Stimulated activated memory B cell treated with anti-CD40 and anti-IgM and Interleukin-4, amounts not matched to agents 10 μg/mL and 1 μg/mL and 100 μg/mL, for 72 hours (primary cell): Measurements from ENCODE around the gene KRTAP4-2.
"Not testable (repeated sequence)": the region's sequence is repeated elsewhere in the genome, so short reads cannot be mapped to it uniquely, and the experiment has no call there.

ENCODE experiments used
- ATAC-seq: fragments of 150-1000 bp; cut with Tn5 transposase; 2 replicates; pipeline ENCODE4 v1.10.0; 2021
- H3K27ac Mint-ChIP-seq: one replicate; pipeline ENCODE4 v1.8.0; 2022; ENCODE audit warnings: mild to moderate bottlenecking, mixed read lengths
- H3K27me3 Mint-ChIP-seq: one replicate; pipeline ENCODE4 v1.8.0; 2022; ENCODE audit warnings: mixed read lengths
- H3K36me3 Mint-ChIP-seq: one replicate; pipeline ENCODE4 v1.8.0; 2022; ENCODE audit warnings: mixed read lengths
- H3K4me1 Mint-ChIP-seq: one replicate; pipeline ENCODE4 v1.8.0; 2022; ENCODE audit warnings: mixed read lengths
- H3K4me3 Mint-ChIP-seq: one replicate; pipeline ENCODE4 v1.8.0; 2022; ENCODE audit warnings: mild to moderate bottlenecking, moderate library complexity, mixed read lengths
- H3K9me3 Mint-ChIP-seq: one replicate; pipeline ENCODE4 v1.8.0; 2022; ENCODE audit warnings: mixed read lengths

Gene KRTAP4-2

DNA sequence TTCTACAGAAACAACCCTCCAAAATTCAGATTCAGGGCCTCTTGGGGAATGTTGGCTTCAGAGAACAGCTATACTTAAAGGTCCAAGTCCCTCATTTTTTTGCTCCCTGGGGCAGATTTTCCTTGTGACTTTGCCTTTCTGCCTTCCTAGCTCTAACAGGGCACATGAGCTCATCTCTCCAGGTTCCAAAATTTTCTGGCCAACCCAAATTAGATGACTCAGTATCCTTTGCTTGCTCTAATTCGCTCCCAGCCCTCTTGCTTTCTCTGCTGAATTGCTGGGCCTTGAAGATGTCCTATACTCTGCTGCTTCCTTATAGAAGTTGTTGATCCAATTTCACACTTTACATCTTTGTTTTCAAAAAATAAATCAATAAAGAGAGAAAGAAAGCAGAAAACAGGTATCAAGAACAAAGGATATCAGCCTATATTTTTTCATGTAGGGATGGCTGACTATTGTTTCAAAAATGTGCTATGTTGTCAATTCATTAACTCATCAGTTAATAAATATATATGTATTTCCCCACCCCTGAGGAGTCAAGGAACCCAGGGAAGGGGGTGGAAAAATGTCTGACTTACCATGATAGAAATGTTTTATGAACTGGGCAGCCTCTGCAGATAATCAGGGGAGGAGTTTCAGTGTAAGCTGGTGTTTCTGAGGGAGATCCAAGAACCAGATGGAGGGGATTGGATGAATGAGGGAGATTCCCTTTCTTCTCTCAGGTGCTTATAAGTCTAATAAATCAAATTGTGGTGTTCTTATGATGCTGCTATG, 1.0 kb upstream of the KRTAP4-2 start:
- Mint-ChIP-seq H3K27me3 (peaks cover 2% of the 10 kb centered on the region), H3K36me3 (no peaks in the 10 kb centered on the region), H3K4me3 (no peak overlapping the region), H3K9me3 (no peaks in the 10 kb centered on the region), H3K27ac (no peak overlapping the region), H3K4me1 (peaks cover 35% of the 10 kb centered on the region)
- ATAC-seq: no peak

DNA sequence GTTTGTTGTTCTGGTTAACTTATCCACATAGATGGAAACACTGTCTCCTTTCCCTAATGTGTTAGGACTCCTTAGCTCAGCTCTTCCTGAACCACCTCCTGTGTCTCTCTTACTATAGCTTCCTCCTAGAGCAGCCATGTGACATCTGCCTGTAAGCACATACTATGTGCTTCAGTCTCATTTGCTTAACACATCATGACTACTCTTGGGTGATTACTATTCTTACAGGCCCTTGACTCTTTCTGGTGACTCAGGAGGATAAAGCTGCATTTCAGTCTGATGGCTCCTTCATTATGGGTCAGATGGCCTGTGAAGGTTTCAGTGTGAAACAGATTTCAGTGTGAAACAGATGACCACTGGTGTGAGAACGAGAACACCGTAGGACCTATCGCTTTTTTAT, 320 bp upstream of the KRTAP4-2 start:
- Mint-ChIP-seq H3K9me3 (no peaks in the 10 kb centered on the region), H3K36me3 (no peaks in the 10 kb centered on the region), H3K4me3 (no peak overlapping the region), H3K27me3 (no peaks in the 10 kb centered on the region), H3K4me1 (peaks cover 39% of the 10 kb centered on the region), H3K27ac (no peak overlapping the region)
- peak; percentile 32 for ATAC-seq

DNA sequence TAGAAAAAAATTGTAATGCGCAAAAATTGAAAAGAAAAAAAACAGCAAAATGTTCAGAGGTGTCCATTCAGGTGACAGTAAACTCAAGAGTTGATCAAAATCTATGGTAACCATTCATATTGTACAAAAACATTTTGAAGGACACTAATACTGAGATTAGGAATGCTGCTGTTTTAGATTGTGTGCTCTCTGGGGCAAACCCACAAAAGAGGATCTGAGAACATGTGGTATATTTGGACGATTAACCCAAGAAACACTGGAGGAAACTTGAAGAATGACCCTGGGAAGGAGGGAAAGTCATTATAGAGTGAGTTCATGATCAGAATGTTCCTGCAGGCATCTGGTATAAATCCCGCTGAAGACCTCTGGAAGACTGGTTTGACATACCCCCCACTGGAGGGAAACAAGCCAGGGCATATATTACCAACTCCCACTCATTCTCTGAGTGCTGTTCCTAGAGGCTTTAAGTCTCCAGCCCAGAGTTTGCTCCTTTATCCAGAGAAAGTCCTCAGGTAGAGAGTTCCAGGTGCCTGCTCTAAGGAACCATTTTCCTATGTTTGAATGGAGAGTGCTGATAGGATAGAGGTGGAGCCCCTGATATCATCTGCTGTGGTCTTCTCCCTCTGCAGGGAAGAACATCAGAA, 1.2 kb downstream of the KRTAP4-2 start:
- H3K36me3 Mint-ChIP-seq: no peaks in the 10 kb centered on the region
- peaks cover 41% of the 10 kb centered on the region for H3K4me1 Mint-ChIP-seq
- peak overlapping the region; percentile 17 for H3K27ac Mint-ChIP-seq
- H3K9me3 Mint-ChIP-seq: no peaks in the 10 kb centered on the region
- peaks cover 6% of the 10 kb centered on the region for H3K27me3 Mint-ChIP-seq
- ATAC-seq: peak; percentile 91
- H3K4me3 Mint-ChIP-seq: no peak overlapping the region

DNA sequence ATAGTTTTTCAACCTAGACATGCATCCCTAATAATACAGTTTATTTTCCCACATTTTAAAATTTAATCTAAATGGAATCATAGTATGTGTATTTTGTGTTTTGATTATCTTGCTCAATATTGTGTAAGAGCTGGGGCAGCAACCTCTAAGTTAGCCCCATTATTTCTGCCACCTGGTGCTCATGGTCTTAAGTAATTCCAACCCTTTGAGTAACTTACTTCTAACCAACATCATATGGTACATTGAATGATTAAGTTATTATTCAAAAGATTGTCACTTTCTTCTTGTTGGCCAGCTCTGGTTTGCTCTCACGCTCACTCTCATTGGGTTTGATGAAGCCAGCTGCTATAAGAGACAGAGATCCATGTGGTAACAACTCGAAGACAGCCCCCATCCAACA, 6.1 kb downstream of the KRTAP4-2 start:
- no peak for ATAC-seq
- peaks cover 24% of the 10 kb centered on the region for H3K4me1 Mint-ChIP-seq
- peaks cover 6% of the 10 kb centered on the region for H3K27me3 Mint-ChIP-seq
- H3K4me3 Mint-ChIP-seq: no peak overlapping the region
- H3K27ac Mint-ChIP-seq: no peak overlapping the region
- H3K9me3 Mint-ChIP-seq: no peaks in the 10 kb centered on the region
- H3K36me3 Mint-ChIP-seq: no peaks in the 10 kb centered on the region

DNA sequence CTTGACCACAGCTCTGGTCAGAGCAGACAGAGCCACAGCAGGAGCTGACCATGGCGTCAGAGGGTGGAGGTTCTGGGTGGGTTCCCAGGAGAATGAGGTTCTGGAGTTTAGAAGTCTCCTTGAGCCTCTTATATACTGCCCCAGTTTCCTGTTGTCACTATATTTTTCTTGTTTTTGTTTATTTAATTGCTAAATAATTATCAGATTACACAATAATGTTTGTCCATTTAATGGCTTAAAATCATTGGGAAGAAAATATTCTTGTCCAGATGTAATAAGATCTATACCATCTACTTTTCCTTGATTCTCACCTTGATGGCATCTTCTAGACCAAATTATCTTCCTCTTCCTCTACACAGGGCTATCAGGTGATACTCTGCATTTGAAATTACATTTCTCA, 9.9 kb downstream of the KRTAP4-2 start, which contains the start of gene KRTAP4-3:
Gene KRTAP4-3 (minus strand): TSS at position 101 of the 400 bp plus-strand sequence. CDS start 49 bp downstream, at position 52.
- ATAC-seq: no peak
- no peaks in the 10 kb centered on the region for H3K9me3 Mint-ChIP-seq
- H3K27me3 Mint-ChIP-seq: peaks cover 6% of the 10 kb centered on the region
- no peak within 1 kb of the TSS for H3K27ac Mint-ChIP-seq
- no peaks in the 10 kb centered on the region for H3K36me3 Mint-ChIP-seq
- H3K4me3 Mint-ChIP-seq: no peak within 1 kb of the TSS
- peaks cover under 1% of the 10 kb centered on the region for H3K4me1 Mint-ChIP-seq

DNA sequence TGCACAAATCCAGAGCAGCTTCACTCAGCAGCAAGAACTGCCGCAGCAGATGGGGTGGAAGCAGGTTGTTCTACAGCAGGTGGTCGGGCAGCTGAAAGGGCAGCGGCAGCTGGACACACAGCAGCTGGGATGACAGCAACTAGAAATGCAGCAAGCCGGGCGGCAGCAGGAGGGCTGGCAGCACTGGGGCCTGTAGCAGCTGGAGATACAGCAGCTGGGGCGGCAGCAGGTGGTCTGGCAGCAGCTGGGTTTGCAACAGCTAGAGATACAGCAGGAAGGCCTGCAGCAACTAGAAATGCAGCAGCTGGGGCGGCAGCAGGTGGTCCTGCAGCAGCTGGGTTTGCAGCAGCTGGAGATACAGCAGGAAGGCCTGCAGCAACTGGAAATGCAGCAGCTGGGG, 10.5 kb downstream of the KRTAP4-2 start:
- no peak overlapping the region for H3K4me3 Mint-ChIP-seq
- no peaks in the 10 kb centered on the region for H3K36me3 Mint-ChIP-seq
- H3K4me1 Mint-ChIP-seq: no peaks in the 10 kb centered on the region
- H3K27me3 Mint-ChIP-seq: peaks cover 6% of the 10 kb centered on the region
- H3K27ac Mint-ChIP-seq: no peak overlapping the region
- no peaks in the 10 kb centered on the region for H3K9me3 Mint-ChIP-seq
- no peak for ATAC-seq

DNA sequence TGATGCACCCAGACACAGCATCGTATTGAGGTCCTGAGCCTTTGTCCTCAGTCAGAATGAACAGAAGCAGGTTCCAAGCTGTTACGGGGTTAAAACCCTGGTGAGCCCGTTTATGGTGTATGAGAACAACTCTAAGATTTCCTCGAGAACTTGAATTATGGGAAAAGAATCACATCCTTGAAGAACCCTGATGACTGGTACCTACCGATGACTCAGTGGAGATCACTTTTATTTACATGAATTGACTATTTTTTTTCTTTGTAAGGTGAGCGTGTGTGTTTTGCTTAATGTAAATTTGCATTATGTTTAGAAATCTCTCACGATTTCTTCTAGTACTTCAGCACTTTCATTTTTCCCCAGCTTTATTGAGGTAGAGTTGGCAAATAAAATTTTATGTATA, 14.2 kb downstream of the KRTAP4-2 start:
- no peaks in the 10 kb centered on the region for H3K36me3 Mint-ChIP-seq
- H3K27me3 Mint-ChIP-seq: peaks cover 11% of the 10 kb centered on the region
- H3K27ac Mint-ChIP-seq: no peak overlapping the region
- H3K4me3 Mint-ChIP-seq: no peak overlapping the region
- no peaks in the 10 kb centered on the region for H3K4me1 Mint-ChIP-seq
- ATAC-seq: no peak
- no peaks in the 10 kb centered on the region for H3K9me3 Mint-ChIP-seq

DNA sequence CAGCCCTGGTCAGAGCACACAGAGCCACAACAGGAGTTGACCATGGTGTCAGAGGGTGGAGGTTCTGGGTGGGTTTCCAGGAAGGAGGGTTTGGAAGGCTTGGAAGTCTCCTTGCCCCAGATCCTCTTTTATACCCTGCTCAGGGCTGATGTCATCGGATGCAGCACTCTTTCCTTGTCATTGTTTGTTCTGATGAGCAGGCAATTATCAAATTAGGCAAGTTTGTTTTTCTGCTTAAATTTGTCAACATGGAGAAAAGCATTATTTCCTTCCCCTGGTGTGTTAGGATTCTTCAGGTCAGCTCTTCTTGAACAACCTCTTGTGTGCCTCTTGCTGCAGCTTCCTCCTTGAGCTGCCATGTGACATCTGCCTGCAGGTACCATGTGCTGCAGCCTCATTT, 17.4 kb downstream of the KRTAP4-2 start, which contains the start of gene KRTAP4-4:
Gene KRTAP4-4 (minus strand): TSS at position 101 of the 400 bp plus-strand sequence. CDS start 57 bp downstream, at position 44.
- Mint-ChIP-seq H3K27me3 (peaks cover 43% of the 10 kb centered on the region), H3K9me3 (no peaks in the 10 kb centered on the region), H3K27ac (no peak within 1 kb of the TSS), H3K4me3 (no peak within 1 kb of the TSS), H3K36me3 (no peaks in the 10 kb centered on the region), H3K4me1 (no peaks in the 10 kb centered on the region)
- no peak for ATAC-seq

DNA sequence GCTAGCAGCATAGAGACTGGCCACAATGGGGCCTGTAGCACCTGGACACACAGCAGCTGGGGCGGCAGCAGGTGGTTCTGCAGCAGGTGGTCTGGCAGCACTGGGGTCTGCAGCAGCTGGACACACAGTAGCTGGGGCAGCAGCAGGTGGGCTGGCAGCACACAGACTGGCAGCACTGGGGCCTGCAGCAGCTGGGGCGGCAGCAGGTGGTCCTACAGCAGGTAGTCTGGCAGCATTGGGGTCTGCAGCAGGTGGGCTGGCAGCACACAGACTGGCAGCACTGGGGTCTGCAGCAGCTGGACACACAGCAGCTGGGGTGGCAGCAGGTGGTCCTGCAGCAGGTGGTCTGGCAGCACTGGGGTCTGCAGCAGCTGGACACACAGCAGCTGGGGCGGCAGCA, 17.8 kb downstream of the KRTAP4-2 start:
- H3K9me3 Mint-ChIP-seq, ATAC-seq, H3K4me1 Mint-ChIP-seq, H3K36me3 Mint-ChIP-seq, H3K4me3 Mint-ChIP-seq, H3K27ac Mint-ChIP-seq: not testable (repeated sequence)
- peaks cover 47% of the 10 kb centered on the region for H3K27me3 Mint-ChIP-seq

DNA sequence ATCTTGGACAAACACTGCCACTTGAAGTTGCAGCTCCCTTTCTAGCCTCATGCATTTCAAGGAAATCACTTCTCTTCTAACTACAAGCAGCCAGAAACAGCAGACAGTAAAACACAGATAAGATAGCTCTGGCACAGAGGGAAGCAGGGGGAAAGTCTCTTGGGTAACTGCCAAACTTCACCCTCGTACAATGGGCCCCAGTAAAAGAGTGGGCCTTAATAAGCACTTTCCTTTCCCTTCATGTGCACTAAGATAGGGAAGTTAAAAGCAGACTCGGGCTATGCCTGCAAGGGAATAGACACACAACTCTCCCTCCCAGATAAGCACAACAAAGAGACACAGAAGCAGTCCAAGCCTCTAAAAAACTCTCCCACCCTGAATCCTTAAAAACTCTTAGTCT, 24.2 kb downstream of the KRTAP4-2 start:
- Mint-ChIP-seq H3K27ac (no peak overlapping the region), H3K27me3 (peaks cover 52% of the 10 kb centered on the region), H3K4me3 (no peak overlapping the region), H3K36me3 (no peaks in the 10 kb centered on the region), H3K4me1 (no peaks in the 10 kb centered on the region), H3K9me3 (no peaks in the 10 kb centered on the region)
- no peak for ATAC-seq

DNA sequence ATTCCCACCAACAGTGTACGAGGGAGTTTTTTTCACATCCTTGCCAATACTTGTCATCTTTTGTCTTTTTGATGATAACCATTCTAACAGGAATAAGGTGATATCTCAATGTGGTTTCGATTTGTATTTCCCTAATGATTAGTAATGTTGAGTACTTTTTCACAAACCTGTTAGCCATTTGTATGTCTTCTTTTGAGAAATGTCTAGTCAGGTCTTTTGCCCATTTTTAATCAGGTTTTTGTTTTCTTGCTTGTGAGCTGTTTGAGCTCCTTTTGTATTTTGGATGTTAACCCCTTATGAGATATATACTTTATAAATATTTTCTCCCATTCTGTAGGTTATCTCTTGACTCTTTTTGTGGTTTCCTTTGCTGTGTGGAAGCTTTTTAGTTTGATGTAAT, 26.5 kb downstream of the KRTAP4-2 start:
- Mint-ChIP-seq H3K27me3 (peaks cover 28% of the 10 kb centered on the region), H3K36me3 (no peaks in the 10 kb centered on the region)
- no peak for ATAC-seq

DNA sequence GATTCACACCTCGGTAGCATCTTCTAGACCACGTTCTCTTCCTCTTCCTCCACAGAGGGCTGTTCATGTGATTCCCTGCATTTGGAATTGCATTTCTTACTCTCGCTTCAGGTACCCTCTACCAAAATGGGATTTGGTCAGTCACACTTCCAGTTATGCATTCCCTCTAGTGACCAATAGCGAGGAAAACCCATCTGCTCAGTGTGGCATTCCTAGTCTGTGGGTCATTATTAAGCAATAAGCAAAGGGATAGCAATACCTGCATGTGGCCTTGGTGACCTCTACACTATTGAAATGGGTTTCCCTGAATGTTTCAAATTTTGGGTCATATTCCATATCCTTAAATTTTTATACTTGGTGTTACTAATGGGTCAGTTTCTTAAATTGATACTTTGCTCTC, 28.0 kb downstream of the KRTAP4-2 start:
- peaks cover 3% of the 10 kb centered on the region for H3K9me3 Mint-ChIP-seq
- peaks cover 16% of the 10 kb centered on the region for H3K27me3 Mint-ChIP-seq
- no peaks in the 10 kb centered on the region for H3K4me1 Mint-ChIP-seq
- no peak overlapping the region for H3K27ac Mint-ChIP-seq
- no peak for ATAC-seq
- no peak overlapping the region for H3K4me3 Mint-ChIP-seq
- no peaks in the 10 kb centered on the region for H3K36me3 Mint-ChIP-seq

More for the DNA sequence above, 26.5 kb downstream of the KRTAP4-2 start:
- H3K9me3 Mint-ChIP-seq: peaks cover 3% of the 10 kb centered on the region
- H3K27ac Mint-ChIP-seq: no peak overlapping the region
- no peaks in the 10 kb centered on the region for H3K4me1 Mint-ChIP-seq
- no peak overlapping the region for H3K4me3 Mint-ChIP-seq

DNA sequence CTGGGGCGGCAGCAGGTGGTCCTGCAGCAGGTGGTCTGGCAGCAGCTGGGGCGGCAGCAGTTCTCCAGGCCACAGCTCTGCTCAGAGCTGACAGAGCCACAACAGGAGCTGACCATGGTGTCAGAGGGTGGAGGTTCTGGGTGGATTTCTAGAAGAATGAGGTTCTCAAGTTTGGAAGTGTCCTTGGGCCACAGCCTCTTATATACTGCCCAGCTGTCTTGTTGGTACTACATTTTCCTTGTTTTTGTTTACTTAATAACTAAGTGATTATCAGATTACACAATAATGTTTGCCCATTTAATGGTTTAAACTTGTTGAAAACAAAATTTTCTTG, 28.4 kb downstream of the KRTAP4-2 start, which contains the start of gene KRTAP4-5:
Gene KRTAP4-5 (minus strand): TSS at position 174 of the 334 bp plus-strand sequence. CDS start 58 bp downstream, at position 116.
- no peak within 1 kb of the TSS for H3K4me3 Mint-ChIP-seq
- no peak within 1 kb of the TSS for H3K27ac Mint-ChIP-seq
- H3K27me3 Mint-ChIP-seq: peaks cover 14% of the 10 kb centered on the region
- no peak for ATAC-seq
- H3K9me3 Mint-ChIP-seq: peaks cover 3% of the 10 kb centered on the region
- H3K4me1 Mint-ChIP-seq: no peaks in the 10 kb centered on the region
- no peaks in the 10 kb centered on the region for H3K36me3 Mint-ChIP-seq

DNA sequence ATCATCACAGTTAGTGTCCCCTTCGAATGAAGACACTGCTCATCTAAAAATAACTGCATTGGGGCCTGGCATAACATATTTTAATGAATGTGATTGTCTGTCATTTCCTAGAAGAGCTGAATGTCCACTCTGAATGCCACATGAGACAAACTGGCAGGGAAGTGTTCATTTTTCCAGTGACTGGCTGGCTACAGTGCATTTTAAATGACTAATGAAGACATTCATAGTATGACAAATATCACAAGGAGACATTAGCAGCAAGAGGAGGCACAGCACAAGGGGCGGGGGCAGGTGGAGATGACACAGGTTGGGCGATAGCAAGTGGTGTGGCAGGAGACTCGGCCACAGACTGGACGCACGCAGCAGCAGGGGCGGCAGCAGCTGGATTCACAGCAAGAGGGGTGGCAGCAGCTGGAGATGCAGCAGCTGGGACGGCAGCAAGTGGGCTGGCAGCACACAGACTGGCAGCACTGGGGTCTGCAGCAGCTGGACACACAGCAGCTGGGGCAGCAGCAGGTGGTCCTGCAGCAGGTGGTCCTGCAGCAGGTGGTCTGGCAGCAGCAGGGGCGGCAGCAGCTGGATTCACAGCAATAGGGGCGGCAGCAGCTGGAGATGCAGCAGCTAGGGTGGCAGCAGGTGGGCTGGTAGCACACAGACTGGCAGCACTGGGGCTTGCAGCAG, 28.9 kb downstream of the KRTAP4-2 start:
- not testable (repeated sequence) for H3K27ac Mint-ChIP-seq, H3K27me3 Mint-ChIP-seq, ATAC-seq, H3K4me1 Mint-ChIP-seq, H3K9me3 Mint-ChIP-seq, H3K36me3 Mint-ChIP-seq, H3K4me3 Mint-ChIP-seq

DNA sequence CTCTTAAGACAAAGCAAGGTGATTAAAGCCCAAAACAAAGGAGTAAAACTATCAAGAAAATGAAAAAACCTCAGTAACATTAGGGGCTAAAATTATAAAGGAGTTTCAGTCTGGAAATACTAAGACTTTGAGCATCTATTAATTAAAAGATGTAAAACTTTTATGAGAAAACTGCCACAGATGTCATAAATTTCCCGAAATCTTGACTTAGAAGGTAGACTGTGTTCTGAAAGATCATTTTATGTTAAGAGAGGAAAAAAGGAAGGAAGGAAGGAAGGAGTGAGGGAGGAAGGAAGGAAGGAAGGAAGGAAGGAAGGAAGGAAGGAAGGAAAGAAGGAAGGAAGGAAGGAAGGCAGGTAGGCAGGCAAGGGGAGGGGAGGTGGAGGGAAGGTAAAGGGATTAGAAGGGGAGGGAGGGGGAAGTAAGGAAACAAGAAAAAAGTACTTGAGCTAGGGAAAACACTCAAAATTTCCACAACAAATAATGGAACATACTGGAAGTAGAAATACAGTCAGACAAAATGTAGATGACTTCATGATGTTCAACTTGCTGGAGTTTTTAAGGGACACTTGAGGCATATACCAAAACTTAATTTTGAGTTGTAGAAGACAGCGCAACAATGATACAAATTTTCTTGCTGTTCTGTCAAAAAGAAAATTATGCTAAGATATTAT, 30.4 kb downstream of the KRTAP4-2 start:
- H3K27ac Mint-ChIP-seq: no peak overlapping the region
- ATAC-seq: no peak
- H3K27me3 Mint-ChIP-seq: peaks cover 2% of the 10 kb centered on the region
- H3K9me3 Mint-ChIP-seq: peaks cover 16% of the 10 kb centered on the region
- H3K4me1 Mint-ChIP-seq: no peaks in the 10 kb centered on the region
- peaks cover 9% of the 10 kb centered on the region for H3K36me3 Mint-ChIP-seq
- H3K4me3 Mint-ChIP-seq: no peak overlapping the region
